Stimulated activated CD8-positive, alpha-beta memory T cell treated with anti-CD3 and anti-CD28 coated beads, Interleukin-7, amount 100 ng/mL, for 4 hours (primary cell): Measurements from ENCODE around the gene KRTAP10-12.
A peak's percentile ranks its signal among the peaks of the same experiment; 100 is the strongest.
"Not testable (repeated sequence)": the region's sequence is repeated elsewhere in the genome, so short reads cannot be mapped to it uniquely, and the experiment has no call there.

Source experiments
- DNase-seq, 2 donors: peaks; one replicate each; pipeline ENCODE4 v3.0.0-alpha.2; 2020; ENCODE audit warnings: low read depth in 2 of 2

KRTAP10-12 gene

DNA sequence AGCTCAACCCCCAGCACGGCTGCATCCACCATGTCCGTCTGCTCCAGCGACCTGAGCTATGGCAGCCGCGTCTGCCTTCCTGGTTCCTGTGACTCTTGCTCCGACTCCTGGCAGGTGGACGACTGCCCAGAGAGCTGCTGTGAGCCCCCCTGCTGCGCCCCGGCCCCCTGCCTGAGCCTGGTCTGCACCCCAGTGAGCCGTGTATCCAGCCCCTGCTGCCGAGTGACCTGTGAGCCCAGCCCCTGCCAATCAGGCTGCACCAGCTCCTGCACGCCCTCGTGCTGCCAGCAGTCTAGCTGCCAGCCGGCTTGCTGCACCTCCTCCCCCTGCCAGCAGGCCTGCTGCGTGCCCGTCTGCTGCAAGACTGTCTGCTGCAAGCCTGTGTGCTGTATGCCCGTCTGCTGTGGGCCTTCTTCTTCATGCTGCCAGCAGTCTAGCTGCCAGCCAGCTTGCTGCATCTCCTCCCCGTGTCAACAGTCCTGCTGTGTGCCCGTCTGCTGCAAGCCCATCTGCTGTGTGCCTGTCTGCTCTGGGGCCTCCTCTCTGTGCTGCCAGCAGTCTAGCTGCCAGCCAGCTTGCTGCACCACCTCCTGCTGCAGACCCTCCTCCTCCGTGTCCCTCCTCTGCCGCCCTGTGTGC lies at the start of gene KRTAP10-12:
Gene KRTAP10-12 (plus strand): TSS at position 1 of the 639 bp plus-strand sequence. CDS start 30 bp downstream, at position 31.
- DNase-seq, result not testable (repeated sequence)

- DNase-seq, result no peak
These were observed 49.8 kb upstream of the KRTAP10-12 start for GRCh38 chr21:44647222-44647552.

GRCh38 chr21:44648557-44649311 lies 48.2 kb upstream of the KRTAP10-12 start:
- no peak for DNase-seq

- no peak for DNase-seq
These were observed 47.4 kb upstream of the KRTAP10-12 start for GRCh38 chr21:44649521-44650100.

DNA sequence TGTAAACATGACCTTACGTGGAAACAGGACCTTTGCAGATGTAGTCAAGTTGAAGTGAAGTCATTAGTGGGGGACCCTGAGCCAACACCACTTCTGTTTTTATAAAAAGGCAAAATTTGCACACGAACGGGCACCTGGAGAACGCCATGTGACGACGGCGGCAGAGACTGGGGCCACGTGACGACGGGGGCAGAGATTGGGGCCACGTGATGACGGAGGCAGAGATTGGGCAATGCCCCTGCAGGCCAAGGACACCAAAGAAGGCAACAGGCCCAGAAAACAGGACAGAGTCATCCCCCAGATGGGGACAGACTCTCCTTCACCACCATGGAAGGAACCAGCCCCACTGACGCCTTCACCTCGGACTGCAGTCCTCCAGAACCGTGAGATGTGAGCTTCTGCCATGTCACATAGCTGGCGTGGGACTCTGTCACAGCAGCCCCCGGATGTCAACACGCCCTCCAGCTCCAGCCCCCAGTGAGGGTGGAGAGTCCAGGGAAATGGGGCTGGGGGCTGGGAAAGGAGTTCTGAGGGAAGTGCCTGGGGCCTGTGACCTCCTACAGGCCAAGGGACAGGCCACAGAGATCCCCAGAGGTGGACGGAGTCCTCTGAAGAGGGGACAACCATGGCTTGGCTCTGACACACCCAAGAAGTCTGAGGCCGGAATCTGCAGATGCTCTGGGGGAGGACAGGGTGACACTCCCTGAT lies 46.6 kb upstream of the KRTAP10-12 start:
- no peak for DNase-seq

GRCh38 chr21:44650973-44651675 lies 45.8 kb upstream of the KRTAP10-12 start:
- DNase-seq, result no peak

GRCh38 chr21:44653123-44653522 lies 43.8 kb upstream of the KRTAP10-12 start:
- DNase-seq, result no peak

- DNase-seq, result peak in 1 of 2 donors; percentile 24
These were observed 43.1 kb upstream of the KRTAP10-12 start for GRCh38 chr21:44653656-44654575.

DNA sequence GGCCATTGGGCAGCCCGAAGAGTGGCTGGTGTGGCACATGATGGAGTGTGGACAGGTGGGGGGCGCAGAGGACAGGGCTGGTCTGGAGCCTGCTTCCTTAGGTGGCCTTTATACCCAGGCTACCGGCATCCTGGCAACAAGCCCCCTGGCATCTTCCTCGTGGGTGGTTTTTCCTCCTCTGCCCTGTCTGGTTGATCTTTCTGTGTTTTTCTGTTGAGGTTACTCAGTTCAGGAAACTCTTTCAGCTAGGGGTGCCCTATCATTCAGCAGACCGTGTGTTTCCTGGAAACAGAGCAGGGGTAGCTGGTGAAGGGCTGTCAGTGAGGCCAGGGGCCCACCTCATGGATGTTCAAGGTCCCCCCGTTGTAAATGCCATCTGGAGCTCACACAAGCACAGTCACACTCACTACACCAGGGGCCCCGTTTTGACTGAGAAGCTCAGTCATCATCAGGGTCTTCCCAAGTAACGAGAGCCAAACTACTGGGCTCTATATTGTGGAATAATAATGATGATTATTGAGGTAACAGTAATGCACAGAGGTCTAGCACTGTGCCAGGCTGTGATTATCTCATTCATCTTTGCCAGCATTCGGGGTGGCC lies 42.3 kb upstream of the KRTAP10-12 start, which contains the start of gene KRTAP12-4:
Gene KRTAP12-4 (minus strand): TSS at position 84 of the 600 bp plus-strand sequence. CDS start 45 bp downstream, at position 39.
- DNase-seq, result no peak

DNA sequence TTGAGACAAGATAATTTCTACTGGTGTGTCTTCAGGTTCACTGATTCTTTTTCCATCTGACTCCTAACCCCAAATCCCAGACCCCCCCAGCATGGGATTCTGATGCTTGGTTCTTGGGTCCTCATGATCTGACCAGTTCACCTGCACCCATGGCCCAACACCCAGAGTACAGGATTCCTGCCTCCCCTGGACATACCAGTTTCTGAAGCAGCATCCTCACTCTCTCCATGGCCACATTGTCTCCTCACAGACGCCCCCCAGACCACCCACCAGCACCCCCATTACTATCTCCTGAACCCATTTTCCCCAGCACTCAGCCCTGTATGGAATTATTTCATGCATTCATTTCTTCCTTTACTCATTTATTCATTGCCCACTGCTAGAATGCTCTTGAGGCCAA lies 40.1 kb upstream of the KRTAP10-12 start:
- no peak for DNase-seq

GRCh38 chr21:44657635-44658540 lies 39.1 kb upstream of the KRTAP10-12 start, which contains the start of gene KRTAP12-3:
Gene KRTAP12-3 (plus strand): TSS chr21:44657932. CDS start chr21:44657980, 48 bp downstream.
- DNase-seq, result peak in 1 of 2 donors; percentile 8

GRCh38 chr21:44658541-44658910 lies 38.4 kb upstream of the KRTAP10-12 start:
- no peak for DNase-seq

GRCh38 chr21:44658913-44659595 lies 37.9 kb upstream of the KRTAP10-12 start:
- no peak for DNase-seq

DNA sequence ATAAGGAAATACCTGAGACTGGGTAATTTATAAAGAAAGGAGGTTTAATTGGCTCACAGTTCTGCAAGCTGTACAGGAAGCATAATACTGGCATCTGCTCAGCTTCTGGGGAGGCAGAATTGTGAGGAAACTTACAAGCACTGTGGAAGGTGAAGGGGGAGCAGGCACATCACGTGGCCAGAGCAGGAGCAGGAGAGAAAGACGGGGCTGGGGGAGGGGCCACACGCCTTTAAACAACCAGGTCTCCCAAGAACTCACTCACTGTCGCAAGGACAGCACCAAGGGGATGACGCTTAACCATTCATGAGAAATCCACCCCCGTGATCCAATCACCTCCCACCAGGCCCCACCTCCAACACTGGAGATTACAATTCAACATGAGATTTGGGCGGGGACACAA lies 35.4 kb upstream of the KRTAP10-12 start:
- DNase-seq, result not testable (repeated sequence)

- no peak for DNase-seq
These were observed 32.3 kb upstream of the KRTAP10-12 start for GRCh38 chr21:44664691-44665090.

- no peak for DNase-seq
These were observed 30.3 kb upstream of the KRTAP10-12 start, which contains the start of gene KRTAP12-2 for GRCh38 chr21:44666401-44667320. Gene KRTAP12-2 (minus strand): TSS chr21:44666927. CDS start chr21:44666886, 41 bp downstream.

DNA sequence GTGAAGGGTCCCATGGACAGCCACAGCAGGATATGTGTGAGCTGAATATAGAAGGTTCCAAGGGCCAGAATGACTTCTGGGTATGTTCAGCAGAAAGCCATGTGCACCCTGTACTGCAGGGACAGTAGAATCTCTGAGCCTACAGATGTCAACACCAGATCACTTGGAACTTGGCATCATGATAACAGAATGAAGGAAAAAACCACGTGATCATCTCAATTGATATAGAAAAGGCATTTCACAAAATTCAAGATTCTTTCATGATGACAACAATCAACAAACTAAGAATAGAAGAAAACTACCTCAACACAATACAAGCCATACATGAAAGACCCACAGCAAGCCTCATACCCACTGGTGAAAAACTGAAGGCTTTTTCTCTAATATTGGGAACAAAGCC lies 29.4 kb upstream of the KRTAP10-12 start:
- DNase-seq, result no peak
